K562 (cell line): ENCODE results near the gene CAPN3.

Experiments
- ATF1 ChIP-seq, 2 experiments: fragments of 450-650 bp in 1 of 2; IDR thresholded peaks; 2 replicates each; pipeline ENCODE4 v1.6.1; 2016; ENCODE audit warnings: missing compliant biosample characterization in 1 of 2, missing genetic modification characterization in 1 of 2
- EP300 ChIP-seq: IDR thresholded peaks from 2 replicates; pipeline ENCODE4 v1.6.1; 2012; ENCODE audit warnings: low read length, improper control_type of control experiment
- REST ChIP-seq, 2 experiments: fragments of 450-650 bp; formaldehyde crosslinking in 1 of 2; IDR thresholded peaks; 2 replicates each; pipeline versions ENCODE4 v1.4.0 to v1.6.1; 2014 to 2020; ENCODE audit warnings: mild to moderate bottlenecking in 2 of 2, borderline replicate concordance in 1 of 2, low read depth in 1 of 2

DNA sequence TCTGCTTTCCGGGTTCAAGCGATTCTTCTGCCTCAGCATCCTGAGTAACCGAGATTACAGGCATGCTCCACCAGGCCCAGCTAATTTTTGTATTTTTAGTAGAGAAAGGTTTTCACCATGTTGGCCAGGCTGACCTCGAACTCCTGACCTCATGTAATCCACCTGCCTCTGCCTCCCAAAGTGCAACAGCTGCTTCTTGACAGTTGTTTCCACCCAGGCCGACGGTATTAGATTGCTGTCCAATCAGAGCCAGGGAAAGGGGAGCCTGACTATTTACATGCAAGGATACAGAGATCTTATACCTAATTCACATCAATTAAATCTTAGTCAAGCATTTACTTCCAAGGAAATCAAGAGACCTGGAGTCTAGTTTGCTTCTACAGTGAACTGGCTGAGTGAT is 4.0 kb upstream of the CAPN3 start:
- no peak for TF ChIP-seq EP300
- no peak for TF ChIP-seq ATF1 (CRISPR knock-in tag; IDR thresholded peaks at IDR 0.05)
- no peak for TF ChIP-seq ATF1 (tag; IDR thresholded peaks at IDR 0.05)
- no peak for TF ChIP-seq REST (IDR thresholded peaks at IDR 0.05; ENCODE audit: borderline replicate concordance)
- no peak for TF ChIP-seq REST (CRISPR knock-in tag; IDR thresholded peaks at IDR 0.05; ENCODE audit: low read depth)
